HCT116 (cell line): ENCODE results near the gene C19orf85. TPM values are rescaled to one million over a fixed set of nuclear protein-coding genes. Genes with fewer than 3 reads are reported as not detected.

Experiments
- ATAC-seq: fragments of 200-7000 bp; cut with Tn5 transposase; 2 replicates; pipeline ENCODE4 v1.9.1; 2020; ENCODE audit warnings: mild to moderate bottlenecking, moderate library complexity
- BruUV-seq: library from RNA; stranded (reverse); fragments of 400-500 nt; replicated peaks from 2 replicates; lab custom pipeline; 2021; lab: Mats Ljungman, UMichigan
- CTCF ChIA-PET: fragments of 300-600 bp; sonication (Branson Sonifier 250); formaldehyde crosslinking; loops from one replicate; lab custom pipeline; 2021; ENCODE audit warnings: antibody characterized with exemption; lab: Charles Lee
- POLR2A ChIA-PET: fragments of 300-600, 350-600 bp; sonication (Branson Sonifier 250); formaldehyde crosslinking; loops from one replicate; lab custom pipeline; 2021; ENCODE audit warnings: antibody characterized with exemption; lab: Charles Lee
- RAD21 ChIA-PET, 2 experiments: fragments of 300-600 bp; sonication (Branson Sonifier 250); formaldehyde crosslinking; loops; one replicate each; lab custom pipeline; 2023; ENCODE audit warnings: low total read pairs in 2 of 2; ENCODE audit not compliant: uncharacterized antibody in 2 of 2, unreplicated experiment in 2 of 2, low non-redundant PET in 1 of 2; lab: Charles Lee
- DNase-seq: peaks from one replicate; pipeline ENCODE4 v3.0.0-alpha.2; 2010; ENCODE audit warnings: low read depth, low spot score
- H2AFZ ChIP-seq: fragments of 200-600 bp; shearing (Covaris generic), sonication (generic); 2 replicates; pipeline ENCODE4 v1.6.1; 2017; ENCODE audit warnings: low read depth, mixed run types, mixed read lengths, antibody characterized with exemption, low read length; ENCODE audit not compliant: poor library complexity, severe bottlenecking
- H3K27ac ChIP-seq: 2 replicates; pipeline ENCODE4 v1.5.1; 2012; ENCODE audit warnings: low read depth, low read length
- H3K27me3 ChIP-seq: fragments of 200-600 bp; sonication (generic); 2 replicates; pipeline ENCODE4 v1.6.1; 2016; ENCODE audit warnings: mixed run types, low read length, mixed read lengths; ENCODE audit not compliant: insufficient read depth
- H3K36me3 ChIP-seq, 2 experiments: fragments of 200-500 bp in 1 of 2; fragments of 200-600 bp in 1 of 2; sonication (Bioruptor generic) in 1 of 2; sonication (generic) in 1 of 2; 2 replicates each; pipeline versions ENCODE4 v1.5.1 to v1.6.1; 2014 to 2016; ENCODE audit warnings: low read length in 2 of 2, inconsistent platforms in 1 of 2, mixed read lengths in 1 of 2, mixed run types in 1 of 2; ENCODE audit not compliant: insufficient read depth in 2 of 2, control insufficient read depth in 1 of 2
- H3K4me1 ChIP-seq, 2 experiments: fragments of 200-600 bp in 1 of 2; sonication (generic) in 1 of 2; 2 replicates each; pipeline versions ENCODE4 v1.5.1 to v1.6.1; 2012 to 2017; ENCODE audit warnings: low read length in 2 of 2, inconsistent platforms in 1 of 2, mild to moderate bottlenecking in 1 of 2, mixed read lengths in 1 of 2, mixed run types in 1 of 2, moderate library complexity in 1 of 2; ENCODE audit not compliant: insufficient read depth in 2 of 2, control insufficient read depth in 1 of 2
- H3K4me2 ChIP-seq: fragments of 200-600 bp; sonication (generic); 2 replicates; pipeline ENCODE4 v1.6.1; 2017; ENCODE audit warnings: mixed run types, low read length, mixed read lengths
- H3K4me3 ChIP-seq, 2 experiments: fragments of 200-600 bp in 1 of 2; sonication (generic) in 1 of 2; replicated peaks in 1 of 2; 2 replicates each; pipeline ENCODE4 v1.5.1; 2011 to 2016; ENCODE audit warnings: low read length in 2 of 2, control low read depth in 1 of 2, low read depth in 1 of 2, mild to moderate bottlenecking in 1 of 2, mixed read lengths in 1 of 2, mixed run types in 1 of 2
- H3K79me2 ChIP-seq: fragments of 200-600 bp; sonication (generic); 2 replicates; pipeline ENCODE4 v1.6.1; 2017; ENCODE audit warnings: mild to moderate bottlenecking, mixed run types, low read length, moderate library complexity, mixed read lengths; ENCODE audit not compliant: insufficient read depth
- H3K9ac ChIP-seq: fragments of 200-600 bp; sonication (generic); 2 replicates; pipeline ENCODE4 v1.6.1; 2016; ENCODE audit warnings: low read length, mixed read lengths
- H3K9me2 ChIP-seq: fragments of 200-600 bp; sonication (generic), shearing (Covaris generic); 2 replicates; pipeline ENCODE4 v1.6.1; 2017; ENCODE audit warnings: mixed run types, mild to moderate bottlenecking, moderate library complexity; ENCODE audit not compliant: insufficient read depth
- H3K9me3 ChIP-seq, 2 experiments: fragments of 200-500 bp in 1 of 2; fragments of 200-600 bp in 1 of 2; sonication (Bioruptor generic) in 1 of 2; sonication (generic) in 1 of 2; 2 replicates each; pipeline ENCODE4 v1.6.1; 2014 to 2017; ENCODE audit warnings: low read length in 2 of 2, mixed read lengths in 2 of 2, inconsistent platforms in 1 of 2, low read depth in 1 of 2, mild to moderate bottlenecking in 1 of 2, mixed run types in 1 of 2, moderate library complexity in 1 of 2; ENCODE audit not compliant: control insufficient read depth in 1 of 2, insufficient read depth in 1 of 2
- H4K20me1 ChIP-seq: fragments of 200-600 bp; sonication (generic), shearing (Covaris generic); 2 replicates; pipeline ENCODE4 v1.6.1; 2017; ENCODE audit warnings: mixed run types, mild to moderate bottlenecking, moderate library complexity; ENCODE audit not compliant: insufficient read depth
- CBX3 ChIP-seq: IDR thresholded peaks from 2 replicates; pipeline ENCODE4 v1.6.1; 2012; ENCODE audit warnings: low read depth
- CEBPB ChIP-seq: IDR thresholded peaks from 2 replicates; pipeline ENCODE4 v1.6.1; 2012; ENCODE audit warnings: low read depth
- ELF1 ChIP-seq: IDR thresholded peaks from 2 replicates; pipeline ENCODE4 v1.6.1; 2012; ENCODE audit warnings: low read depth, borderline replicate concordance
- EZH2 ChIP-seq: fragments of 200-600 bp; sonication (generic); IDR thresholded peaks from 2 replicates; pipeline ENCODE4 v1.6.1; 2017; ENCODE audit warnings: antibody characterized with exemption, mixed run types
- FOSL1 ChIP-seq: IDR thresholded peaks from 2 replicates; pipeline ENCODE4 v1.6.1; 2012; ENCODE audit warnings: low read depth
- JUND ChIP-seq: IDR thresholded peaks from 2 replicates; pipeline ENCODE4 v1.6.1; 2012
- POLR2A ChIP-seq: IDR thresholded peaks from 2 replicates; pipeline ENCODE4 v1.7.0; 2011; ENCODE audit warnings: borderline replicate concordance; ENCODE audit not compliant: insufficient read depth, insufficient read length; ENCODE audit errors: extremely low read depth
- RAD21 ChIP-seq: IDR thresholded peaks from 2 replicates; pipeline ENCODE4 v1.6.1; 2012; ENCODE audit warnings: low read depth, mild to moderate bottlenecking
- SIN3A ChIP-seq: IDR thresholded peaks from 2 replicates; pipeline ENCODE4 v1.6.1; 2012; ENCODE audit warnings: low read depth
- SP1 ChIP-seq: IDR thresholded peaks from 2 replicates; pipeline ENCODE4 v1.6.1; 2012; ENCODE audit warnings: low read depth
- SRF ChIP-seq: IDR thresholded peaks from 2 replicates; pipeline ENCODE4 v1.6.1; 2012; ENCODE audit warnings: low read depth
- TCF7L2 ChIP-seq: IDR thresholded peaks from 2 replicates; pipeline ENCODE4 v1.7.0; 2011; ENCODE audit warnings: borderline replicate concordance, inconsistent platforms; ENCODE audit not compliant: insufficient read depth, insufficient read length; ENCODE audit errors: extremely low read depth
- YY1 ChIP-seq: IDR thresholded peaks from 2 replicates; pipeline ENCODE4 v1.6.1; 2011; ENCODE audit warnings: low read length, low read depth, moderate library complexity, mild to moderate bottlenecking; ENCODE audit not compliant: insufficient replicate concordance; ENCODE audit errors: extremely low read depth
- intact Hi-C: fragments of 100-400 bp; cut with micrococcal nuclease; formaldehyde crosslinking; loops from 2 replicates; pipeline ENCODE4 v1.10.0; 2022
- total RNA-seq: library from RNA; stranded (reverse); gene quantifications from one replicate; pipeline ENCODE4 v1.2.1, GENCODE V29; 2021; ENCODE audit not compliant: unreplicated experiment
- TF ChIP-seq, protein P1 (sequence below): IDR thresholded peaks from 2 replicates; pipeline ENCODE4 v1.6.1; 2012; ENCODE audit warnings: low read depth
- TF ChIP-seq, protein P2 (sequence below), 3 experiments: fragments of 200-600 bp in 1 of 3; sonication (generic) in 1 of 3; IDR thresholded peaks in 2 of 3; conservative IDR thresholded peaks in 1 of 3; 2 replicates each; pipeline ENCODE4 v1.5.1; 2012 to 2017; ENCODE audit warnings: low read depth in 2 of 3, low read length in 2 of 3, antibody characterized with exemption in 1 of 3, borderline replicate concordance in 1 of 3, control low read depth in 1 of 3, mild to moderate bottlenecking in 1 of 3, mixed read lengths in 1 of 3, mixed run types in 1 of 3, moderate library complexity in 1 of 3; ENCODE audit not compliant: insufficient read depth in 1 of 3
- TF ChIP-seq, protein P3 (sequence below): IDR thresholded peaks from 2 replicates; pipeline ENCODE4 v1.6.1; 2011; ENCODE audit warnings: mild to moderate bottlenecking, low read length, moderate library complexity; ENCODE audit not compliant: insufficient replicate concordance; ENCODE audit errors: extremely low read depth
- TF ChIP-seq, protein P4 (sequence below): IDR thresholded peaks from 2 replicates; pipeline ENCODE4 v1.6.1; 2012

C19orf85 gene
- total RNA-seq, 1 experiment from 2014 or later, result 0.34 TPM

DNA sequence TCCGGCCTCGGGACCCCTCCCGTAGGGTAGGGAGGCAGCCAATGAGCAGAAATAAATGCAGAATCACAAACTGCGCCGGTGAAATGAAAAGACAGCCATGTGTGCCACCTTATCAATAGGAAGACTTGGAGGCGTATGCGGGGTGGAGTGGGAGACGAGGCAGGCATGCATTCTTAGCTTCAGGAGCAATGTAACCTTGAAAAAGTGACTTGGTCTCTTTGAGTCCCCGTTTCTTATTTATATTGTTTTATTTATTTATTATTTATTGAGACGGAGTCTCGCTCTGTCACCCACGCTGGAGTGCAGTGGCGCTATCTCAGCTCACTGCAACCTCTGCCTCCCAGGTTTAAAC lies 39.7 kb upstream of the C19orf85 start:
- TF ChIP-seq CBX3 (no peak), EZH2 (no peak), TCF7L2 (no peak), YY1 (no peak), SIN3A (no peak), JUND (no peak), FOSL1 (no peak), CEBPB (no peak), POLR2A (no peak), RAD21 (no peak), SRF (no peak), SP1 (no peak), ELF1 (no peak)
- TF ChIP-seq, protein P1, sequence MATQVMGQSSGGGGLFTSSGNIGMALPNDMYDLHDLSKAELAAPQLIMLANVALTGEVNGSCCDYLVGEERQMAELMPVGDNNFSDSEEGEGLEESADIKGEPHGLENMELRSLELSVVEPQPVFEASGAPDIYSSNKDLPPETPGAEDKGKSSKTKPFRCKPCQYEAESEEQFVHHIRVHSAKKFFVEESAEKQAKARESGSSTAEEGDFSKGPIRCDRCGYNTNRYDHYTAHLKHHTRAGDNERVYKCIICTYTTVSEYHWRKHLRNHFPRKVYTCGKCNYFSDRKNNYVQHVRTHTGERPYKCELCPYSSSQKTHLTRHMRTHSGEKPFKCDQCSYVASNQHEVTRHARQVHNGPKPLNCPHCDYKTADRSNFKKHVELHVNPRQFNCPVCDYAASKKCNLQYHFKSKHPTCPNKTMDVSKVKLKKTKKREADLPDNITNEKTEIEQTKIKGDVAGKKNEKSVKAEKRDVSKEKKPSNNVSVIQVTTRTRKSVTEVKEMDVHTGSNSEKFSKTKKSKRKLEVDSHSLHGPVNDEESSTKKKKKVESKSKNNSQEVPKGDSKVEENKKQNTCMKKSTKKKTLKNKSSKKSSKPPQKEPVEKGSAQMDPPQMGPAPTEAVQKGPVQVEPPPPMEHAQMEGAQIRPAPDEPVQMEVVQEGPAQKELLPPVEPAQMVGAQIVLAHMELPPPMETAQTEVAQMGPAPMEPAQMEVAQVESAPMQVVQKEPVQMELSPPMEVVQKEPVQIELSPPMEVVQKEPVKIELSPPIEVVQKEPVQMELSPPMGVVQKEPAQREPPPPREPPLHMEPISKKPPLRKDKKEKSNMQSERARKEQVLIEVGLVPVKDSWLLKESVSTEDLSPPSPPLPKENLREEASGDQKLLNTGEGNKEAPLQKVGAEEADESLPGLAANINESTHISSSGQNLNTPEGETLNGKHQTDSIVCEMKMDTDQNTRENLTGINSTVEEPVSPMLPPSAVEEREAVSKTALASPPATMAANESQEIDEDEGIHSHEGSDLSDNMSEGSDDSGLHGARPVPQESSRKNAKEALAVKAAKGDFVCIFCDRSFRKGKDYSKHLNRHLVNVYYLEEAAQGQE, result no peak
- TF ChIP-seq, protein P2, sequence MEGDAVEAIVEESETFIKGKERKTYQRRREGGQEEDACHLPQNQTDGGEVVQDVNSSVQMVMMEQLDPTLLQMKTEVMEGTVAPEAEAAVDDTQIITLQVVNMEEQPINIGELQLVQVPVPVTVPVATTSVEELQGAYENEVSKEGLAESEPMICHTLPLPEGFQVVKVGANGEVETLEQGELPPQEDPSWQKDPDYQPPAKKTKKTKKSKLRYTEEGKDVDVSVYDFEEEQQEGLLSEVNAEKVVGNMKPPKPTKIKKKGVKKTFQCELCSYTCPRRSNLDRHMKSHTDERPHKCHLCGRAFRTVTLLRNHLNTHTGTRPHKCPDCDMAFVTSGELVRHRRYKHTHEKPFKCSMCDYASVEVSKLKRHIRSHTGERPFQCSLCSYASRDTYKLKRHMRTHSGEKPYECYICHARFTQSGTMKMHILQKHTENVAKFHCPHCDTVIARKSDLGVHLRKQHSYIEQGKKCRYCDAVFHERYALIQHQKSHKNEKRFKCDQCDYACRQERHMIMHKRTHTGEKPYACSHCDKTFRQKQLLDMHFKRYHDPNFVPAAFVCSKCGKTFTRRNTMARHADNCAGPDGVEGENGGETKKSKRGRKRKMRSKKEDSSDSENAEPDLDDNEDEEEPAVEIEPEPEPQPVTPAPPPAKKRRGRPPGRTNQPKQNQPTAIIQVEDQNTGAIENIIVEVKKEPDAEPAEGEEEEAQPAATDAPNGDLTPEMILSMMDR (IDR thresholded peaks at IDR 0.05 in 2 of 3, conservative IDR thresholded peaks at IDR 0.05 in 1 of 3; ENCODE audit: borderline replicate concordance in 1 of 3, insufficient read depth in 1 of 3, low read depth in 2 of 3, low read length in 2 of 3), result no peak
- TF ChIP-seq, protein P3, sequence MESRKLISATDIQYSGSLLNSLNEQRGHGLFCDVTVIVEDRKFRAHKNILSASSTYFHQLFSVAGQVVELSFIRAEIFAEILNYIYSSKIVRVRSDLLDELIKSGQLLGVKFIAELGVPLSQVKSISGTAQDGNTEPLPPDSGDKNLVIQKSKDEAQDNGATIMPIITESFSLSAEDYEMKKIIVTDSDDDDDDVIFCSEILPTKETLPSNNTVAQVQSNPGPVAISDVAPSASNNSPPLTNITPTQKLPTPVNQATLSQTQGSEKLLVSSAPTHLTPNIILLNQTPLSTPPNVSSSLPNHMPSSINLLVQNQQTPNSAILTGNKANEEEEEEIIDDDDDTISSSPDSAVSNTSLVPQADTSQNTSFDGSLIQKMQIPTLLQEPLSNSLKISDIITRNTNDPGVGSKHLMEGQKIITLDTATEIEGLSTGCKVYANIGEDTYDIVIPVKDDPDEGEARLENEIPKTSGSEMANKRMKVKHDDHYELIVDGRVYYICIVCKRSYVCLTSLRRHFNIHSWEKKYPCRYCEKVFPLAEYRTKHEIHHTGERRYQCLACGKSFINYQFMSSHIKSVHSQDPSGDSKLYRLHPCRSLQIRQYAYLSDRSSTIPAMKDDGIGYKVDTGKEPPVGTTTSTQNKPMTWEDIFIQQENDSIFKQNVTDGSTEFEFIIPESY, result no peak
- TF ChIP-seq, protein P4, sequence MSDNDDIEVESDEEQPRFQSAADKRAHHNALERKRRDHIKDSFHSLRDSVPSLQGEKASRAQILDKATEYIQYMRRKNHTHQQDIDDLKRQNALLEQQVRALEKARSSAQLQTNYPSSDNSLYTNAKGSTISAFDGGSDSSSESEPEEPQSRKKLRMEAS, result no peak
- TF ChIP-seq, all 23 proteins: peak for 0
- H2AFZ ChIP-seq, result no peak overlapping the region
- RAD21 ChIA-PET, result interaction anchor here (0.7 to 1.2 kb wide), 5 partner anchors 36 to 363 kb away, joined by 3 to 4 read pairs (median 3); partner anchors contain the start of gene ISOC2 (in 1 of the 2)
- H3K36me3 ChIP-seq, result no peaks in the 10 kb centered on the region
- DNase-seq (no peak), ATAC-seq (no peak)
- H3K9ac ChIP-seq, result no peak overlapping the region
- no peak overlapping the region for H3K27ac ChIP-seq
- intact Hi-C loops, result no loop called here
- H3K9me3 ChIP-seq, result no peaks in the 10 kb centered on the region
- H3K9me2 ChIP-seq, result no peaks in the 10 kb centered on the region
- no peak overlapping the region for H3K4me3 ChIP-seq
- POLR2A ChIA-PET, result interaction anchor here (1.1 to 1.2 kb wide), 2 partner anchors 28 to 96 kb away, joined by 5 to 6 read pairs; partner anchors contain the start of genes UBE2S and ZNF628
- BruUV-seq, result no TSS peak
- peak overlapping the region; percentile 34; the same call in 1 of the 2 replicates for H3K4me2 ChIP-seq
- CTCF ChIA-PET, result interaction anchor here (0.6 to 2.3 kb wide), 23 partner anchors 8 to 623 kb away, joined by 3 to 15 read pairs (median 4); partner anchors contain the start of genes FIZ1, ISOC2, NAT14 and ZNF524
- no peaks in the 10 kb centered on the region for H3K27me3 ChIP-seq
- no peaks in the 10 kb centered on the region for H4K20me1 ChIP-seq
- H3K79me2 ChIP-seq, result no peaks in the 10 kb centered on the region
- H3K4me1 ChIP-seq, result peaks cover 0 to 4% of the 10 kb centered on the region in 2 experiments; a peak in 1 of 4 replicates
